HEK293 (cell line): ENCODE measurements around the gene DPYD.

Experiments
- BCL11A ChIP-seq: fragments of 450-650 bp; formaldehyde crosslinking; IDR thresholded peaks from 2 replicates; pipeline ENCODE4 v1.5.1; 2016; ENCODE audit warnings: low read depth, missing biosample characterization, missing genetic modification characterization
- KLF16 ChIP-seq: fragments of 450-650 bp; formaldehyde crosslinking; IDR thresholded peaks from 2 replicates; pipeline ENCODE4 v1.5.1; 2017; ENCODE audit warnings: missing biosample characterization, missing genetic modification characterization
- TSHZ1 ChIP-seq: fragments of 450-650 bp; formaldehyde crosslinking; IDR thresholded peaks from 2 replicates; pipeline ENCODE4 v1.5.1; 2016; ENCODE audit warnings: missing biosample characterization, missing genetic modification characterization, borderline replicate concordance
- ZNF112 ChIP-seq: fragments of 450-650 bp; formaldehyde crosslinking; IDR thresholded peaks from 2 replicates; pipeline ENCODE4 v1.5.0; 2017; ENCODE audit warnings: missing biosample characterization, missing genetic modification characterization
- ZNF157 ChIP-seq: fragments of 450-650 bp; formaldehyde crosslinking; IDR thresholded peaks from 2 replicates; pipeline ENCODE4 v1.5.1; 2016; ENCODE audit warnings: missing biosample characterization, missing genetic modification characterization
- ZNF16 ChIP-seq: fragments of 450-650 bp; formaldehyde crosslinking; IDR thresholded peaks from 2 replicates; pipeline ENCODE4 v1.5.1; 2016; ENCODE audit warnings: low read depth, missing biosample characterization, missing genetic modification characterization
- ZNF324 ChIP-seq: fragments of 450-650 bp; formaldehyde crosslinking; IDR thresholded peaks from 2 replicates; pipeline ENCODE4 v1.5.1; 2016; ENCODE audit warnings: missing biosample characterization, missing genetic modification characterization
- ZNF670 ChIP-seq: fragments of 450-650 bp; formaldehyde crosslinking; IDR thresholded peaks from 2 replicates; pipeline ENCODE4 v1.5.1; 2016; ENCODE audit warnings: missing biosample characterization, missing genetic modification characterization, low read depth
- ZNF785 ChIP-seq: fragments of 450-650 bp; formaldehyde crosslinking; IDR thresholded peaks from 2 replicates; pipeline ENCODE4 v1.5.1; 2016; ENCODE audit warnings: missing biosample characterization, missing genetic modification characterization
- ZSCAN16 ChIP-seq: fragments of 450-650 bp; formaldehyde crosslinking; IDR thresholded peaks from 2 replicates; pipeline ENCODE4 v1.5.1; 2016; ENCODE audit warnings: missing biosample characterization, missing genetic modification characterization
- ZSCAN18 ChIP-seq: fragments of 450-650 bp; formaldehyde crosslinking; IDR thresholded peaks from 2 replicates; pipeline ENCODE4 v1.5.1; 2016; ENCODE audit warnings: missing biosample characterization, missing genetic modification characterization
- TF ChIP-seq, protein P1 (sequence below): fragments of 450-650 bp; formaldehyde crosslinking; IDR thresholded peaks from 2 replicates; pipeline ENCODE4 v1.5.1; 2016; ENCODE audit warnings: missing biosample characterization, missing genetic modification characterization
- TF ChIP-seq, protein P2 (sequence below): fragments of 450-650 bp; formaldehyde crosslinking; IDR thresholded peaks from 2 replicates; pipeline ENCODE4 v1.5.1; 2016; ENCODE audit warnings: missing biosample characterization, missing genetic modification characterization, low read depth

GRCh38 chr1:97903626-97904025, 17.2 kb downstream of the DPYD start:
- no peak for TF ChIP-seq ZNF16 (tag by site-specific recombination)
- TF ChIP-seq ZSCAN16 (tag by site-specific recombination) = no peak
- TF ChIP-seq, protein P1, sequence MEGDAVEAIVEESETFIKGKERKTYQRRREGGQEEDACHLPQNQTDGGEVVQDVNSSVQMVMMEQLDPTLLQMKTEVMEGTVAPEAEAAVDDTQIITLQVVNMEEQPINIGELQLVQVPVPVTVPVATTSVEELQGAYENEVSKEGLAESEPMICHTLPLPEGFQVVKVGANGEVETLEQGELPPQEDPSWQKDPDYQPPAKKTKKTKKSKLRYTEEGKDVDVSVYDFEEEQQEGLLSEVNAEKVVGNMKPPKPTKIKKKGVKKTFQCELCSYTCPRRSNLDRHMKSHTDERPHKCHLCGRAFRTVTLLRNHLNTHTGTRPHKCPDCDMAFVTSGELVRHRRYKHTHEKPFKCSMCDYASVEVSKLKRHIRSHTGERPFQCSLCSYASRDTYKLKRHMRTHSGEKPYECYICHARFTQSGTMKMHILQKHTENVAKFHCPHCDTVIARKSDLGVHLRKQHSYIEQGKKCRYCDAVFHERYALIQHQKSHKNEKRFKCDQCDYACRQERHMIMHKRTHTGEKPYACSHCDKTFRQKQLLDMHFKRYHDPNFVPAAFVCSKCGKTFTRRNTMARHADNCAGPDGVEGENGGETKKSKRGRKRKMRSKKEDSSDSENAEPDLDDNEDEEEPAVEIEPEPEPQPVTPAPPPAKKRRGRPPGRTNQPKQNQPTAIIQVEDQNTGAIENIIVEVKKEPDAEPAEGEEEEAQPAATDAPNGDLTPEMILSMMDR (tag by site-specific recombination) = no peak
- TF ChIP-seq, protein P2, sequence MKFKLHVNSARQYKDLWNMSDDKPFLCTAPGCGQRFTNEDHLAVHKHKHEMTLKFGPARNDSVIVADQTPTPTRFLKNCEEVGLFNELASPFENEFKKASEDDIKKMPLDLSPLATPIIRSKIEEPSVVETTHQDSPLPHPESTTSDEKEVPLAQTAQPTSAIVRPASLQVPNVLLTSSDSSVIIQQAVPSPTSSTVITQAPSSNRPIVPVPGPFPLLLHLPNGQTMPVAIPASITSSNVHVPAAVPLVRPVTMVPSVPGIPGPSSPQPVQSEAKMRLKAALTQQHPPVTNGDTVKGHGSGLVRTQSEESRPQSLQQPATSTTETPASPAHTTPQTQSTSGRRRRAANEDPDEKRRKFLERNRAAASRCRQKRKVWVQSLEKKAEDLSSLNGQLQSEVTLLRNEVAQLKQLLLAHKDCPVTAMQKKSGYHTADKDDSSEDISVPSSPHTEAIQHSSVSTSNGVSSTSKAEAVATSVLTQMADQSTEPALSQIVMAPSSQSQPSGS (tag by site-specific recombination) = no peak
- no peak for TF ChIP-seq ZNF324 (tag by site-specific recombination)
- TF ChIP-seq TSHZ1 = no peak
- no peak for TF ChIP-seq KLF16 (tag by site-specific recombination)
- no peak for TF ChIP-seq ZNF670 (tag by site-specific recombination)
- no peak for TF ChIP-seq ZNF112 (tag by site-specific recombination)
- no peak for TF ChIP-seq ZSCAN18
- TF ChIP-seq ZNF157 (tag by site-specific recombination) = no peak
- TF ChIP-seq ZNF785 = no peak
- TF ChIP-seq BCL11A (tag by site-specific recombination) = no peak
